Keratinocyte (primary cell): ENCODE data around the gene SAMD8. TPM values are rescaled to one million over a fixed set of nuclear protein-coding genes. Genes with fewer than 3 reads are reported as not detected.

Experiments
- DNase-seq: peaks from one replicate; pipeline ENCODE4 v3.0.0-alpha.2; 2011; ENCODE audit warnings: low read depth, missing footprints, low spot score
- FAIRE-seq: peaks from 2 replicates; lab custom pipeline; 2011; peaks lifted over from hg19 to GRCh38; lab: Jason Lieb, UNC
- H2AFZ ChIP-seq: 2 replicates; pipeline ENCODE4 v1.6.0; 2012; ENCODE audit warnings: low read length, control low read depth, inconsistent platforms; ENCODE audit not compliant: control insufficient read depth
- H3K27ac ChIP-seq: 2 replicates; pipeline ENCODE4 v1.5.1; 2011; ENCODE audit warnings: low read length; ENCODE audit not compliant: control insufficient read depth, insufficient read depth
- H3K27me3 ChIP-seq: 3 replicates; pipeline ENCODE4 v1.6.0; 2011; ENCODE audit warnings: low read length; ENCODE audit not compliant: control insufficient read depth, insufficient read depth; ENCODE audit errors: extremely low read depth
- H3K36me3 ChIP-seq, 2 experiments: 2 replicates in 1 of 2; 3 replicates in 1 of 2; pipeline ENCODE4 v1.5.1; 2011; ENCODE audit warnings: low read length in 2 of 2, mild to moderate bottlenecking in 1 of 2; ENCODE audit not compliant: control insufficient read depth in 2 of 2, insufficient read depth in 2 of 2; ENCODE audit errors: extremely low read depth in 1 of 2
- H3K4me1 ChIP-seq: 3 replicates; pipeline ENCODE4 v1.5.1; 2011; ENCODE audit warnings: low read length; ENCODE audit not compliant: control insufficient read depth, insufficient read depth; ENCODE audit errors: extremely low read depth
- H3K4me2 ChIP-seq: 3 replicates; pipeline ENCODE4 v1.6.0; 2011; ENCODE audit warnings: low read depth, low read length; ENCODE audit not compliant: control insufficient read depth, insufficient read depth; ENCODE audit errors: extremely low read depth
- H3K4me3 ChIP-seq, 3 experiments: fragments of 200-600 bp in 1 of 3; sonication (generic) in 1 of 3; 2 replicates in 2 of 3; 3 replicates in 1 of 3; pipeline ENCODE4 v1.5.1; 2011 to 2016; ENCODE audit warnings: low read length in 3 of 3, mild to moderate bottlenecking in 3 of 3, control low read depth in 2 of 3, inconsistent platforms in 1 of 3, low read depth in 1 of 3, mixed read lengths in 1 of 3, mixed run types in 1 of 3, moderate library complexity in 1 of 3; ENCODE audit not compliant: control insufficient read depth in 2 of 3, insufficient read depth in 2 of 3; ENCODE audit errors: extremely low read depth in 1 of 3
- H3K79me2 ChIP-seq: 2 replicates; pipeline ENCODE4 v1.6.0; 2012; ENCODE audit warnings: low read length; ENCODE audit not compliant: control insufficient read depth, insufficient read depth
- H3K9ac ChIP-seq: 3 replicates; pipeline ENCODE4 v1.6.0; 2011; ENCODE audit warnings: low read length; ENCODE audit not compliant: control insufficient read depth, insufficient read depth; ENCODE audit errors: extremely low read depth
- H3K9me1 ChIP-seq: 3 replicates; pipeline ENCODE4 v1.6.0; 2011; ENCODE audit warnings: low read length; ENCODE audit not compliant: control insufficient read depth, insufficient read depth; ENCODE audit errors: extremely low read depth
- H3K9me3 ChIP-seq: 2 replicates; pipeline ENCODE4 v1.5.1; 2012; ENCODE audit warnings: low read depth, low read length; ENCODE audit not compliant: control insufficient read depth
- H4K20me1 ChIP-seq: 3 replicates; pipeline ENCODE4 v1.6.0; 2011; ENCODE audit warnings: low read length; ENCODE audit not compliant: control insufficient read depth, insufficient read depth; ENCODE audit errors: extremely low read depth
- EZH2 ChIP-seq: IDR thresholded peaks from one replicate; pipeline ENCODE4 v1.6.1; 2012; ENCODE audit warnings: inconsistent platforms, mild to moderate bottlenecking, low read length, moderate library complexity
- dilution Hi-C: fragments of 300-500 bp; cut with MboI; formaldehyde crosslinking; loops from one replicate; pipeline ENCODE4 v1.7.0; 2020; ENCODE audit warnings: low sequenced_read_pairs; ENCODE audit not compliant: extremely low pct_ligation_motif_present
- polyA plus RNA-seq, 5 experiments: library from polyadenylated mRNA; depleted of rRNA in 3 of 5; stranded (reverse) in 3 of 5; stranded (forward) in 1 of 5; unstranded in 1 of 5; fragments of >200 nt; gene quantifications; 1 replicate in 1 of 5; 2 replicates in 3 of 5; 3 replicates in 1 of 5; pipeline versions ENCODE4 v1.2.1 to v1.2.3, GENCODE V29; 2011 to 2012; ENCODE audit warnings: missing spikeins in 2 of 5, low read depth in 1 of 5, low replicate concordance in 1 of 5
- TF ChIP-seq, protein P1 (sequence below), 3 experiments: IDR thresholded peaks in 1 of 3; conservative IDR thresholded peaks in 1 of 3; optimal IDR thresholded peaks in 1 of 3; 2 replicates in 2 of 3; 3 replicates in 1 of 3; pipeline versions ENCODE3 to v1.5.1; 2011; ENCODE audit warnings: low read length in 3 of 3, mild to moderate bottlenecking in 3 of 3, moderate library complexity in 2 of 3, control low read depth in 1 of 3, inconsistent platforms in 1 of 3; ENCODE audit not compliant: insufficient read depth in 2 of 3; ENCODE audit errors: extremely low read depth in 1 of 3

The SAMD8 gene
- polyA plus RNA-seq, 1 donor (not counting 4 experiments of a cell fraction or from before 2014, with no cell fraction given): 31.7 TPM

GRCh38 chr10:75181073-75181472, 69.6 kb downstream of the SAMD8 start:
- Histone ChIP-seq H3K27ac (no peak overlapping the region), H3K27me3 (no peaks in the 10 kb centered on the region), H2AFZ (no peak overlapping the region), H3K4me2 (no peak overlapping the region), H3K9me1 (no peaks in the 10 kb centered on the region), H3K9ac (no peak overlapping the region), H3K79me2 (no peaks in the 10 kb centered on the region), H3K36me3 (peaks cover 0 to 8% of the 10 kb centered on the region in 2 experiments), H3K4me3 (no peak overlapping the region), H3K9me3 (no peaks in the 10 kb centered on the region), H4K20me1 (no peaks in the 10 kb centered on the region), H3K4me1 (no peaks in the 10 kb centered on the region)
- no peak for TF ChIP-seq EZH2
- TF ChIP-seq, protein P1, sequence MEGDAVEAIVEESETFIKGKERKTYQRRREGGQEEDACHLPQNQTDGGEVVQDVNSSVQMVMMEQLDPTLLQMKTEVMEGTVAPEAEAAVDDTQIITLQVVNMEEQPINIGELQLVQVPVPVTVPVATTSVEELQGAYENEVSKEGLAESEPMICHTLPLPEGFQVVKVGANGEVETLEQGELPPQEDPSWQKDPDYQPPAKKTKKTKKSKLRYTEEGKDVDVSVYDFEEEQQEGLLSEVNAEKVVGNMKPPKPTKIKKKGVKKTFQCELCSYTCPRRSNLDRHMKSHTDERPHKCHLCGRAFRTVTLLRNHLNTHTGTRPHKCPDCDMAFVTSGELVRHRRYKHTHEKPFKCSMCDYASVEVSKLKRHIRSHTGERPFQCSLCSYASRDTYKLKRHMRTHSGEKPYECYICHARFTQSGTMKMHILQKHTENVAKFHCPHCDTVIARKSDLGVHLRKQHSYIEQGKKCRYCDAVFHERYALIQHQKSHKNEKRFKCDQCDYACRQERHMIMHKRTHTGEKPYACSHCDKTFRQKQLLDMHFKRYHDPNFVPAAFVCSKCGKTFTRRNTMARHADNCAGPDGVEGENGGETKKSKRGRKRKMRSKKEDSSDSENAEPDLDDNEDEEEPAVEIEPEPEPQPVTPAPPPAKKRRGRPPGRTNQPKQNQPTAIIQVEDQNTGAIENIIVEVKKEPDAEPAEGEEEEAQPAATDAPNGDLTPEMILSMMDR (optimal IDR thresholded peaks at IDR 0.05 in 1 of 3, IDR thresholded peaks at IDR 0.05 in 1 of 3, conservative IDR thresholded peaks at IDR 0.05 in 1 of 3; ENCODE audit: extremely low read depth in 1 of 3, insufficient read depth in 2 of 3, low read length in 3 of 3): no peak
- DNase-seq (no peak), FAIRE-seq (no peak)
- dilution Hi-C loops: no loop called here

DNA sequence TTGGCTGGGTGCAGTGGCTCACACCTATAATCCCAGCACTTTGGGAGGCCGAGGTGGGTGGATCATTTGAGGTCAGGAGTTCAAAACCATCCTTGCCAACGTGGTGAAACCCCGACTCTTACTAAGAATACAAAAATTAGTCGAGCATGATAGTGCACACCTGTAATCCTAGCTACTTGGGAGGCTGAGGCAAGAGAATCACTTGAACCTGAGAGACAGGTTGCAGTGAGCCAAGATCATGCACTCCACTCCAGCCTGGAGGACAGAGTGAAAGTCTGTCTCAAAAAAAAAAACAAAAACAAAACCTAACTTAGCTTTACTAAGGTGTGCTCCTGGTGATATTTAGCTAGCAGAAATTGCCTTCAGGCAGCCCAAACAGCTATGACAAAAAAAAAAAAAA, 74.9 kb downstream of the SAMD8 start:
- DNase-seq (no peak), FAIRE-seq (no peak)
- Histone ChIP-seq H3K9me1 (no peaks in the 10 kb centered on the region), H3K9ac (no peak overlapping the region), H3K27ac (no peak overlapping the region), H2AFZ (no peak overlapping the region), H3K79me2 (no peaks in the 10 kb centered on the region), H3K4me3 (no peak overlapping the region), H3K36me3 (no peaks in the 10 kb centered on the region), H4K20me1 (no peaks in the 10 kb centered on the region), H3K4me2 (no peak overlapping the region), H3K9me3 (no peaks in the 10 kb centered on the region), H3K27me3 (no peaks in the 10 kb centered on the region), H3K4me1 (peaks cover 7% of the 10 kb centered on the region)
- TF ChIP-seq EZH2: no peak
- TF ChIP-seq, protein P1 (optimal IDR thresholded peaks at IDR 0.05 in 1 of 3, IDR thresholded peaks at IDR 0.05 in 1 of 3, conservative IDR thresholded peaks at IDR 0.05 in 1 of 3; ENCODE audit: extremely low read depth in 1 of 3, insufficient read depth in 2 of 3, low read length in 3 of 3): no peak
- dilution Hi-C loops: no loop called here
